ENCODE results near the gene ANAPC10.
"Not testable (repeated sequence)": the region's sequence is repeated elsewhere in the genome, so short reads cannot be mapped to it uniquely, and the experiment has no call there.

Gene ANAPC10

DNA sequence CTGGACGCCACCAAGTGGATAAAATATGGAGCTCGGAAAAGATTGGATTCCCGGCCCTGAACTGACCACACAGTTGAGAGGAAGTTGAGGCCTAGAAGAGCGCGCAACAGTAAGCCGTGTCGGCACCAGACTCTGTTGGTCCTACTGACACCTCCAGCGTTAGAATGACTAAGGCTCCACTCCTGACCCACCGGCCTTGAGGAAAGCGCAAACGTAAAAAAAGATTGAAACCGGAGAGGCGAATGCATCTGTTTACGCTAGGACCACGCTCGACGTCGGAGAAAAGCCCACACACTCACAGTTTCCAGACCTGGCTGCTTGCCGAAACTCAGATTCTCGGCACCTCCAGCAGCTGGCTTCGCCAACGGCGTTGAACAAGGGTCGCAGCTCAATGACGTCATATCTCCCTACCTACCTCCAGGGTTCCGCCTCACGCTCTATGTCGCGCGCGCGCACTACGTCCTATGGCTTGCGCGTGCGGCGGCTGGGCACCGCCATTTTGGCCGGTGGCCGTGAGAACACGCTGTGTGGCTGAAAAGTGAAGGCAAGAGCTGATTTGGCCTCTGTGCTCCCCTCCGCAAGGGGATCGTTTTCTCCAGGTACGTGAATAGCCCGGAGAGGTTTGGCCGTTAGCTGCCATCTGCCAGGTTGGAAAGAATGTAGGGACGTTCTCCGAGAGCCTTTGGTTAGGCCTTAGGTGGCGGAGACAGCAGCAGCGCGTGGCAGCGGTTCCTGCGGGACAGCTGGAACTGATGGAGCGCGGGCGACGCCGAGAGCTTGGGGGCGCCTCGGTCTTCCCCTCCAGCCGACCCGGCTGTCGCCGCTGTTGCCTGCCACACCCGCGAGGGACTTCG is at the start of gene ANAPC10, which contains the start of gene ABCE1:
Gene ANAPC10, minus strand, starts transcription at position 376 of the 854 bp plus-strand sequence. CDS start 2,097 bp downstream, outside the sequence.
Gene ABCE1, plus strand, starts transcription at position 491 of the 854 bp plus-strand sequence. CDS start 6,102 bp downstream, outside the sequence.
- DNase-seq (ENCODE audit: low read depth, low spot score): peak; percentile 86
- TF ChIP-seq FOXP2 (optimal IDR thresholded peaks at IDR 0.05; ENCODE audit: control extremely low read depth, extremely low read length, insufficient read depth): peak; percentile 69
- no peak for TF ChIP-seq EZH2 (IDR thresholded peaks at IDR 0.05)
- peak; percentile 95 for TF ChIP-seq POLR2AphosphoS5 (IDR thresholded peaks at IDR 0.05; ENCODE audit: borderline replicate concordance, low read depth, low read length)
- peak within 1 kb of the TSS; percentile 84 for H3K4me3 ChIP-seq
- H3K9me3 ChIP-seq (ENCODE audit: low read depth, low read length): peaks cover 7% of the 10 kb centered on the region
- H3K9ac ChIP-seq (ENCODE audit: insufficient read length): peak within 1 kb of the TSS; percentile 95
- H3K27ac ChIP-seq: peak within 1 kb of the TSS; percentile 63
- peaks cover 62% of the 10 kb centered on the region for H3K36me3 ChIP-seq (ENCODE audit: insufficient read depth, low read length)

DNA sequence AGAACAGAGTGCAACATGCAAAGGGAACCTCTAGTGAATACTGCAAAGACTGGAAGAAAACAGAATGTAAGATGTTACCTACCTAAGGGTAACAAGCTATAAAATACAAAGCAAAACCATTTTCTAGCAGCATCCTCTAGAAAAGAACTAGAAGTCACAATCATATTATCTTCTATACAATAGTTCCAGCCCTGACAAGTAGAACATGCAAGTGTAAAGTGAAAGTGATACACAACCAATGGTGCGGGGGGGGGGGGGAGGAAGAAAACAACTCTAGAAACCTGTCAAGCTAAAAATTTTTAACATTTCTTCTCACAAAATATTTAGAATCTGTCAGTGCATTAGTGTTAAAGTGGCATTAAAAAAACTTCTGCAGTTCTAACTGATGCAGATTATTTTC is 38.2 kb upstream of the ANAPC10 start:
- not testable (repeated sequence) for H3K9ac ChIP-seq (ENCODE audit: insufficient read length); H3K27ac ChIP-seq; H3K4me3 ChIP-seq; H3K9me3 ChIP-seq (ENCODE audit: low read depth, low read length); DNase-seq (ENCODE audit: low read depth, low spot score)
- H3K36me3 ChIP-seq (ENCODE audit: insufficient read depth, low read length): peaks cover 43% of the 10 kb centered on the region

DNA sequence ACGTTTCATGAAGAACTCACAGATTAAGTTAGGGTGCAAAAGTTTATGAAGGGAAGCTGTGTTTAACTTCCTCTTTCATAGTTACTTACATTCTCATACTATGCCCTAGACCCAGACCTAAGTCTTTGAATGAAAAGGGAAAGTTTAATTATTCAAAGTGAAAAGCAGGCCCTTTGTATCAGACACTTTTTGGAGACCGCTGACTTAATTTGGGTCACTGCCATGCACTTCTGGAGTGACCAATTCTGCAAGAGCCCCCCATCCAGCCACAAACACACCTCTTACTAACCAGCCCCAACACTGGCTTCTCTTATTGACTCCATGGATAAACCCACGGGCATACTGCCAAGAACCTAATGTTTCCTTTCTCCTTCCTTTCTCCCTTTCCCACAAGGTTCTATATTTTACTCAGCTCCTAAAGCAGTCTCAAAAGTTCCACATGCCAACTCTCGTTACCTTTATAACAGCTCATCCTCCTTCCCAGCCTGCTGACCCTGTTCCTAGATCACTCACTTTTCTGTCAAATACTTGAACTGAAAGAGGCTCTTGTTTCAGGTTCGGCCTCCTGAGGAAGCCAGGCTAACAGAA is 34.6 kb upstream of the ANAPC10 start:
- H3K4me3 ChIP-seq: no peak overlapping the region
- peaks cover 39% of the 10 kb centered on the region for H3K36me3 ChIP-seq (ENCODE audit: insufficient read depth, low read length)
- TF ChIP-seq EZH2 (IDR thresholded peaks at IDR 0.05) (no peak), FOXP2 (optimal IDR thresholded peaks at IDR 0.05; ENCODE audit: control extremely low read depth, extremely low read length, insufficient read depth) (no peak), POLR2AphosphoS5 (IDR thresholded peaks at IDR 0.05; ENCODE audit: borderline replicate concordance, low read depth, low read length) (peak; percentile 27; the same call in 1 of the 2 replicates)
- DNase-seq (ENCODE audit: low read depth, low spot score): peak; percentile 3
- no peaks in the 10 kb centered on the region for H3K9me3 ChIP-seq (ENCODE audit: low read depth, low read length)
- H3K27ac ChIP-seq: peak overlapping the region; percentile 57
- H3K9ac ChIP-seq (ENCODE audit: insufficient read length): no peak overlapping the region

GRCh38 chr4:145131848-145132247 is 33.9 kb upstream of the ANAPC10 start:
- Histone ChIP-seq H3K9ac (ENCODE audit: insufficient read length) (no peak overlapping the region), H3K4me3 (no peak overlapping the region), H3K9me3 (ENCODE audit: low read depth, low read length) (no peaks in the 10 kb centered on the region), H3K27ac (peak overlapping the region; percentile 71; the same call in 1 of the 2 replicates), H3K36me3 (ENCODE audit: insufficient read depth, low read length) (peaks cover 41% of the 10 kb centered on the region)
- no peak for TF ChIP-seq POLR2AphosphoS5 (IDR thresholded peaks at IDR 0.05; ENCODE audit: borderline replicate concordance, low read depth, low read length)
- no peak for TF ChIP-seq EZH2 (IDR thresholded peaks at IDR 0.05)
- TF ChIP-seq FOXP2 (optimal IDR thresholded peaks at IDR 0.05; ENCODE audit: control extremely low read depth, extremely low read length, insufficient read depth): no peak
- no peak for DNase-seq (ENCODE audit: low read depth, low spot score)

- no peaks in the 10 kb centered on the region for H3K9me3 ChIP-seq (ENCODE audit: low read depth, low read length)
- H3K27ac ChIP-seq: peak overlapping the region; percentile 71
- peaks cover 51% of the 10 kb centered on the region for H3K36me3 ChIP-seq (ENCODE audit: insufficient read depth, low read length)
- no peak overlapping the region for H3K9ac ChIP-seq (ENCODE audit: insufficient read length)
- no peak for TF ChIP-seq EZH2 (IDR thresholded peaks at IDR 0.05)
- no peak for TF ChIP-seq POLR2AphosphoS5 (IDR thresholded peaks at IDR 0.05; ENCODE audit: borderline replicate concordance, low read depth, low read length)
- no peak for TF ChIP-seq FOXP2 (optimal IDR thresholded peaks at IDR 0.05; ENCODE audit: control extremely low read depth, extremely low read length, insufficient read depth)
- no peak overlapping the region for H3K4me3 ChIP-seq
- DNase-seq (ENCODE audit: low read depth, low spot score): no peak
Observed at GRCh38 chr4:145130788-145131399, 32.9 kb upstream of the ANAPC10 start.

DNA sequence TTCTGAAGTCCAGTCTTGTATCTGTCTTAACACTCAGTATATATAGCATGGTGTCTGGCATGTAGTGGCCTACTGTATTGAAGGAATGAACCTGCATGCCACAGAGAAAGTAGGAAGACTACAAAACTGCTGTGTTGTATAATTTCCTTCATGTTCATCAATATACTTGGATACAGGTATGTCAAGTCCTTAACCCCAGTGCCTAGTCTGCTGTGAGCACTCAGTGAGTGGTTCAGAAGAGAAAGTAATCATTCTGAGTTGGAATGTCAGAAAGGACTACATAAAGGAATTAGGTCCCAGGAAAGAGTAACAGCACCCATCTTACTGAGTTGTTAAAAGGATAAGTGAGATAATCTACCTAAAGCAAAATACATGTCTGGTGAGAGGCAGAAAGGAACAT is 32.1 kb upstream of the ANAPC10 start:
- no peaks in the 10 kb centered on the region for H3K9me3 ChIP-seq (ENCODE audit: low read depth, low read length)
- peak overlapping the region; percentile 71; the same call in 1 of the 2 replicates for H3K27ac ChIP-seq
- TF ChIP-seq POLR2AphosphoS5 (IDR thresholded peaks at IDR 0.05; ENCODE audit: borderline replicate concordance, low read depth, low read length): no peak
- no peak for TF ChIP-seq FOXP2 (optimal IDR thresholded peaks at IDR 0.05; ENCODE audit: control extremely low read depth, extremely low read length, insufficient read depth)
- TF ChIP-seq EZH2 (IDR thresholded peaks at IDR 0.05): no peak
- DNase-seq (ENCODE audit: low read depth, low spot score): no peak
- no peak overlapping the region for H3K9ac ChIP-seq (ENCODE audit: insufficient read length)
- no peak overlapping the region for H3K4me3 ChIP-seq
- peaks cover 58% of the 10 kb centered on the region for H3K36me3 ChIP-seq (ENCODE audit: insufficient read depth, low read length)

DNA sequence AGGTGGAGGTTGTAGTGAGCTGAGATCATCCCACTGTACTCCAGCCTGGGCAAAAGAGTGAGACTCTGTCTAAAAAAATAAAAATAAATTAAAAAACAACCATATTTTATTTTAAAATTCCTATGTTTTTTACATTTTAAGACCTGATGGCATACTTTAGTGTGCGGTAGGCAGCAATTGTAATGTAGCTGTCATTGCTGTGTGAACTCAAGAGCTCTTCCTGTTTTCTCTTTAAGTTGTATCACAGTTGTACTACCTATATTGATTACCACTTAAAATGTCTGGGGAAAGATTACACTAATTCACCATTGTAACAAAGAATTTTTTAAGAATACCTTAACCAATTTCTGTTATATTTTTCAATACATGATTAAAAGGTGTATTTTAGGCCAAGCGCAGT is 27.4 kb upstream of the ANAPC10 start:
- no peak overlapping the region for H3K27ac ChIP-seq

DNA sequence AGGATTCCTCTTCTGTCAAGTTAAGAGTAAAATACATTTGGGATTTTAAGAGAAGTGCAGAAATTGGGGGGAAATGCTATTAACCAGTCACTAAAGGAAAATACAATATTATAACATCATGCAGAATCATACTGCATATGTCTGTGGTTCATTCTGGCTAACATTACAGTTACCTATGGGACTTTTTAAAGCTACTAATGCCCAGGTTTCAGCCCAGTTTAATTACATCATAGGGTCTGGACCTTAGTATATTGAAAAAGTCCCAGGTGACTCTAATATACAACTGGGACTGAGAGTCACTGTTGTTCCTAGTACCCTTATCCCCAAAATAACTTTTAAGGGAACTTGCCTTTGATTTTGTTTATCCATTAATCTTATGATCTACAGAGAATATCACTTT is 10.1 kb upstream of the ANAPC10 start:
- H3K27ac ChIP-seq: no peak overlapping the region
- H3K9me3 ChIP-seq (ENCODE audit: low read depth, low read length): no peaks in the 10 kb centered on the region
- no peak overlapping the region for H3K4me3 ChIP-seq
- no peak for DNase-seq (ENCODE audit: low read depth, low spot score)
- TF ChIP-seq EZH2 (IDR thresholded peaks at IDR 0.05): no peak
- no peak for TF ChIP-seq POLR2AphosphoS5 (IDR thresholded peaks at IDR 0.05; ENCODE audit: borderline replicate concordance, low read depth, low read length)
- no peak for TF ChIP-seq FOXP2 (optimal IDR thresholded peaks at IDR 0.05; ENCODE audit: control extremely low read depth, extremely low read length, insufficient read depth)
- H3K36me3 ChIP-seq (ENCODE audit: insufficient read depth, low read length): peaks cover 96% of the 10 kb centered on the region
- H3K9ac ChIP-seq (ENCODE audit: insufficient read length): no peak overlapping the region

More for the DNA sequence above, 27.4 kb upstream of the ANAPC10 start:
- H3K4me3 ChIP-seq: no peak overlapping the region
- H3K9ac ChIP-seq (ENCODE audit: insufficient read length): no peak overlapping the region
- H3K36me3 ChIP-seq (ENCODE audit: insufficient read depth, low read length): peaks cover 96% of the 10 kb centered on the region
- H3K9me3 ChIP-seq (ENCODE audit: low read depth, low read length): no peaks in the 10 kb centered on the region
- TF ChIP-seq POLR2AphosphoS5 (IDR thresholded peaks at IDR 0.05; ENCODE audit: borderline replicate concordance, low read depth, low read length) (no peak), EZH2 (IDR thresholded peaks at IDR 0.05) (no peak), FOXP2 (optimal IDR thresholded peaks at IDR 0.05; ENCODE audit: control extremely low read depth, extremely low read length, insufficient read depth) (no peak)
- no peak for DNase-seq (ENCODE audit: low read depth, low spot score)
